Measurements from ENCODE around the gene MVB12A.

GRCh38 chr19:17401628-17402027, 18.2 kb upstream of the MVB12A start:
- TF ChIP-seq CTCF (IDR thresholded peaks at IDR 0.05) = no peak
- TF ChIP-seq ZFX (IDR thresholded peaks at IDR 0.05; ENCODE audit: borderline replicate concordance) = no peak

Measured in 22Rv1 (cell line).